RCC 7860 (cell line): ENCODE measurements around the gene TMEM169.
A peak's percentile ranks its signal among the peaks of the same experiment; 100 is the strongest.
"Not testable (repeated sequence)": the region's sequence is repeated elsewhere in the genome, so short reads cannot be mapped to it uniquely, and the experiment has no call there.

Source experiments
- DNase-seq: peaks from one replicate; pipeline ENCODE4 v3.0.0-alpha.2; 2015; ENCODE audit warnings: low spot score
- FAIRE-seq: peaks from 2 replicates; lab custom pipeline; 2012; peaks lifted over from hg19 to GRCh38; lab: Jason Lieb, UNC

Gene TMEM169

DNA sequence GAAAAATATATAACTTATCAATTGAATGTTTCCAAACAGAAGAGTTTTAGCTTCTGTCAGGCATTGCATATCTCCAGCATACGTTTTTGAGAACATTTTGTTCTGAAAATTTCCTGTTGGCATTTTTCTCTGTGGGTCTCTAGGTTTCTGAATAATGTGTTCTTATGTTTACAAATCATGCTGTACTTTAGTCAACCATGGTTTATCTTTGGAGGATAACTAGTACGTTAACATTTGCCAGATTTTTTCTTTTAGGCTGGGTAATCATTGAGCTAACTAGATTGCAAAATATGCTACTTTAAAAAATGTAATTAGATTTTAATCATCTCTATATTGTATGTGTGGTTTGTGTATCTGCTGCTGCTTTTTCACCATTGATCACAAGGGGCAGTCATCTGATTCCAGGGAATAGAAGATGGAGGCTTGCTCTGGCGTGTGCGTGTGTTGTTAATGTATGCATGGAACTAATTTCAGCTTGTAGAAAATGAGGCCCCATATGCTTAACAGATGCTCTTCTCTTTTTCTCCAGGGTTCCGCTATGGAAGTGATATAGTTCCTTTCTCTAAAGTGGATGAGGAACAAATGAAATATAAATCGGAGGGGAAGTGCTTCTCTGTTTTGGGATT is 48.7 kb downstream of the TMEM169 start:
- DNase-seq (no peak), FAIRE-seq (no peak)

DNA sequence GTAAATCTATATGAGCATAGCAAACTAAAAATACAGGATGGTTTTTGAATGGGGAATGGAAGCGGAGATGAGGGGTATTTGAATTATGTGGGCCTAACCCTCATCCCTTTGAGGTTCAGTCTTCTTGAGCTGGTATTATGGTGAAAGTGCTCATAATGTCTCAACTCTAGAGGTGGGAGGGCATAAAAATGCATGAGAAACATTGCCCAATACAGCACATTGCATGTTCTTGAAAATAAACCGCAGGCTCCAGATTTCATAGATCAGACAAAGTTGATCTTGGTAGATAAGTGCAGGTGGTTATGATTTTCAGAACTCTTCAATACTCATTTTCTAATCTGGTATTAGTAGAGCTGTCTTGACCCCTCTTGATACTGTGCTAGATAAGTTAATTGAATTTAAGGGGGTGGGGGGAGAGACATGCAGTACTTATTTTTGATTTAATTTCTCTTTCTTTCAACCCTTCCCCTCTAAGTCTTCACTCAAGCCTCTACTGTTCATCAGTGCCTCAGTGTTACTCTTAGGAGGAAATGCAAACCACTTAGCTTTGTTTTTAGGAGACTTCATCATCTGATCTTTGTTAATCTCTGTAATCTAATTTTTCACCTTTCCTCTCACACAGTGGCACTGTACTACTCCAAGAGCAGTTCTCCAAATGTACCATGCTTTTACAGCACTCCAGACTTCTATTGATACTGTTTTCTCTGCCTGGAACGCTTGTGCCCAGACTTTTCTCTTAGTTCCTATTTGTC is 49.6 kb downstream of the TMEM169 start:
- DNase-seq (no peak), FAIRE-seq (no peak)

DNA sequence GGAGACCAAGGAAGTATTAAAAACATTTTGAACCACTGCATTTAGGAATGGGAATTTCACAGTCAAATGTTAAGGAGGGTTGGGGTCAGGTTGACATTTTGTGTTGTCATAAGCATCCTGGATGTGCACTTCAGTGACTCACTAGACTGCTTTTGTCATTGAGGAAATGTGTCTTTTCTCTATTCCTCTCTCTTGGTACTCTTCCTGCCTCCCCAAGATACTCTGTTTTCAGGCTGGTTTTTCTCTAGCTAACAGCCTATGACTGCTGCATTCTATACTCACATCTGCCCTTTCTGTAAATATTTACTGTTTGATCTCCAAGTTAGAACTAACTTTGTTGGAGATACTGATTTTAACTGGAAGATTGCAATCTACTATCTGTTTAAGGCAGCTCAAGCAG is 50.9 kb downstream of the TMEM169 start:
- DNase-seq (no peak), FAIRE-seq (no peak)

DNA sequence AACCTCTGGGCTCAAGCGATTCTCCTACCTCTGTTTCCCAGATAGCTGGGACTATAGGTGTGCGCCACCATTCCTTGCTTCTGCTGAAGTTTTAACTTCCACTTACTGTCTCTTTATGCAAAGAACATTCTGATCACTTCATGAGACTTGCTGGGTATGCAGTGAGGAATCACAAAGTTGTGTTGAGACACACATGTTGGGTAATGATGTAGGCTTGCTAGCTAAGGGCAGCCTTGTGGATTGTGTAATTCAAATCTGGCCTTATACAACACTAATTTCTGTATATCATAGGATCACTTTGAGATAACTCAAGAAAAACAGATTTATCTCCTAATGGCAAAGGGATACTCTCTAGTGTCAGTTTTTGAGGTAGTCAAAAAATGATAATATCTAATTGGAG is 51.7 kb downstream of the TMEM169 start:
- DNase-seq (no peak), FAIRE-seq (no peak)

DNA sequence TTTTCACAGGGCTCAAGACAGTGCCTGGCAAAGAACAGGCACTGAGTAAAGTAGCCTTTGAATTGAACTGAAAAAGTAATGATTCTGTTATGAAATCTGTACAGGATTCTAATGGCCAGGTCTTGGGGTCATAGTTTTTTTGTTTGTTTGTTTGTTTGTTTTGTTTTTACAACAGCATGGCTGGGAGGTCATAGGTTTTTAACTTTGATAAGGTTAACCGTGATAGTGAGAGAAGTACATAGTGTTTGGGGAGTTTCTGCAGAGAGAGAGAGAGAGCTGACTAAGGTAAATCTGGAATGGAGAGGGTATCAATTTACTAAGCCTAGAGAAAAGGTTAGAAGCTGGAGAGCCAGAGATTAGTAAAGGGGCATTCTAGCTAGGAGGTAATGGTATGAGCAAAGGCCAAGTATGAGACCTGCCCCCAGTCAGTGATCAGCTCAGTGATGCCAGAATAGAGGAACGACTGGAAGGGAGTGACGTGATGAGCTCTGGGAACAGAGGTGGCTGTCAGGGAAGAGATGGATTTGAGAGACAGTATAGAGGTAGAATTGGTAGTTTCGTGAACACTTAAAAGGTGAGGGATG is 53.3 kb downstream of the TMEM169 start:
- DNase-seq, result no peak
- no peak for FAIRE-seq

DNA sequence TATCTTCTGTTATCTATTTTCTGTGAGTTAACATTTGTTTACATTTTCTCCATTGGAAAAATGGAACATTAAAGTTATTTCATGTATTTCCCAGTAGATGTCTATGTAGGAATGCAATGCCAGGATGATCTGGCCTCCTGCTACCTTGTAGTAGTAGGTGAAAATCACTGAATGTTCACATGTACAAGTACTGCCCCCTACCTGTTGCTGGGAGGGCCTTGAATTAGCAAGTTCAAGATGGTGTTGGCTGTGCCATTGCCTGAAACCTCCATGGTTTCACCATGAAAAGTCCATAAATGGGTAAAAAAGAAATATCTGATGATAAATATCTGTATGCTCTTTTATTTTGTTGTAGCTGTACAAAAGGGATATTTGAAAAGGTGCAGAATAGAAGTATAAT is 58.2 kb downstream of the TMEM169 start:
- peak; percentile 17 for DNase-seq
- FAIRE-seq, result no peak

DNA sequence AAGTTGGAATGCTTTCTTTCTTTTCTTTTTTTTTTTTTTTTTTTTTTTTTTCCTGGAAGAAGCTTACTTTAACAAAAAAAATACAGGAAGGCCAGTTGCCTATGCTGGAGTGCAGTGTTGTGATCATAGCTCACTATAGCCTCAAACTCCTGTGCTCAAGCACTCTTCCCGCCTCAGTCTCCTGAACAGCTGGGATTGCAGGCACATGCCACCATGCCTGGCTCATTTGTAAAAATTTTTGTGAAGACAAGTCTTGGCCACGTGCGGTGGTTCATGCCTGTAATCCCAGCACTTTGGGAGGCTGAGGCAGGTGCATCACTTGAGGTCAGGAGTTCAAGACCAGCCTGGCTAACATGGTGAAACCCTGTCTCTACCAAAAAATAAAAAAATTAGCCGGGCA is 59.8 kb downstream of the TMEM169 start:
- DNase-seq, FAIRE-seq: not testable (repeated sequence)

DNA sequence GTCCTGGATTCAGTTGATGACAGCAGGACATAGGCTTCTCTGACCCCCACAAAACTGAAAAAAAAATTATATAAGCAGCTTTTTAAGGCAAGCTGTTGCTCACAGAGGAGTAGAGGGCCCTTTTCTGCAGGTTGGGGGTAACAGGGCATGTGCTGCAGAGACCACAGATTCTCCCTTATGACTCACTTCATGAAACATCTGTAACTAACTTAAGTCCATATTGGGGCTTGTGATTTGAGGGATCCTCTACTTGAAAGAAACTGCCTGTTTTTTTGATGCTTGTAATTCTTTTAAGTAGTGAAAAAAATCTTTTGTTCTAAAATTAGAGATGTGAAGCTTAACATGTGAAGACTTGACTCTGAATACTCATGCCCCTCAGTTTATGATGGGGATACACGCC is 60.8 kb downstream of the TMEM169 start:
- no peak for FAIRE-seq
- no peak for DNase-seq

DNA sequence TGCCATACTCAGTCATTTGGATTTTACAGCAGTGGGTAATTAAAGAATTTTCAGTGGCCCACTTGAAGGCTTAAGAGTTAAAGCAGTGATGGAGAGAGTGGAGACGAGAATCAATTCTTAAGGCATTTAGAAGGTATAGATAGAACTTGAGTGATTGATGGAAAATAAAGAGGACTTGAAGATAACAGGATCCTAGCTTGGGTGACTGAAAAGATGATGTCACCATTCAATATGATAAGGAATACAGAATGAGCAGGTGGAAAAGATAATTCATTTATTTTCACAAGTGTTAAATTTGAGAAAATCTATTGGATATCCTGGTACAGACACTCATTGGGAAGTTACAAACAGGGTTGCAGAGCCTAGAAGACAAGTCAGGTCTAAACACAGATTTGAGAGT is 62.7 kb downstream of the TMEM169 start:
- FAIRE-seq, result no peak
- DNase-seq, result no peak

DNA sequence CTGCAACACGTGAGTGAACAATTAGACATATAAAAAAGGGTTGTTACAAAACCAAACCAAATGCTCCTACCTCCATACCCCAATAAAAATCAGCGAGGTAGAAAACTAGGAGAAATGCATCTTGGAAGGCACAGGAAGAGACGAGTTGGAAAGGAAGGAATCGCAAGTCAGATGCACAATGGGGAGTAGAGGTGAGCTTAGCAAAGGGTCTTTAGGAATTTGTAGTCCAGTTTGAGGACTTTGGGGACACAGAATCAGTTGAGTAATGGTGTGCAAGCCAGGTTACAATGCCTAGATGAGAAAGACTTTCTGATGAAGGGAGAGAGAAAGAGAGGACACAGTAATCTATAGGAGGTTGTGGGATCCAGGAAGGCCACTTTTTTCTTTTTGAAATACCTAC is 63.1 kb downstream of the TMEM169 start:
- no peak for FAIRE-seq
- no peak for DNase-seq

DNA sequence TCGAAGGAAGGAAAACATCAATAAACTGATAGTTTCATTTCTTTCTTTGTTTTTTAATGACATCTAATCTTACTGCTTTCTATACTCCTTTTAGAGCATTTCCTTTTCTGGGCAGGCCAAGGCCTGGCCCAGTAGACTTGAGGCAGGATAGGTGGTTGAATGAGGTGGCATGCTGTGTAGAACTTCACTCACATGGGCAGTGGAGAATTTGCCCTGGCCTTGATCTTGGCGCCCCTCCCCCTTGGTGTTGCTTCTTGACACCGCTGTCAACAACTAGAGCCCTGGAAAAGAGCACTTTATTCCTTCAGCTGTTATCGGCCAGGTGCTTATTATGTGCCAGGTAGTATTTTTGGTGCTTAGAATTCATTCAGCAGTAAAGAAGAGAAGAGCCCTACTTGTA is 64.9 kb downstream of the TMEM169 start:
- DNase-seq (no peak), FAIRE-seq (no peak)

DNA sequence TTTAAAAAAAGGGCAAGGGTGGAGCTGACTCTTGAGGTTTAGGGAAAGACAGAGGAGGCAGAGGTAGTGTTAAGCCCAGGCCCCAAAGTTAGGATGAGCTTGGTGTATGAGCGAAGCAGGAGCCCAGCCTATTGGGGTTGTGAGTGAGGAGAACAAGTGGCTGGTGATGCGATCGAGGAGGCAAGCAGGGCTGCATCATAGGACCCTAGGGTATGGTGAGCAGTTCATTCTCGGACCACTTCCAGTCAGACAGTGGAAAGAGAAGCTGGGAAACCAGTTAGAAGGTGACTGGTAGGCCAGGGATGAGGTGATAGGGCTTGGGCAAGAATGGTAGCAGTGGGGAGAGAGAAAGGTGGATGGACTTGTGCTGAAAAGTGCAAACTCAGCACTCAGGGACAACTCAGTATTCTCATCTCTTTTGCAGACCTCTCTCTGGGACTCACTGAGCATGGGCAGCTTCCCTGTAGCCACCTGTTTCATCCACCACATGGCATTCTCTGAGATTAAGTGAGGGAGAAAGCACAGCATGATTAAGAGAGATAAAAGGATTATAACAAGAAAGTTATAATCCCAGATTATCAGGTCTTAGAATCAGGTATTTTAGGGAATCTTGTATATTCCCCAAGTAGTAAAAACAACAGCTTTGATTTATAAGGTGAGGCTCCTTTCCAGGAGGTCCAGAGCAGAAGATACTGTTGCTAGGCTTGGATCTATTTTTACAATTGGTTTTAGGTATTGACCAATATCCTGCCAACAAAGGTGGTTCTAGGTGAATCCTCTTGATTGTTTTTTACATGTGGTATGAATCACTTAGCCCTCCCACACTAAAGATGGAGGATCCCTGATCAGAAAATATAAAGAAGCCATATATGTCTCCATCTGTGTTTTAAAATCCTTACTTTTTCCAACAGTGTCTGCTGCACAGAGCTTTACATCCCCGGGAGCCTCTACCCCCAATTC is 65.7 kb downstream of the TMEM169 start:
- no peak for DNase-seq
- FAIRE-seq, result no peak

DNA sequence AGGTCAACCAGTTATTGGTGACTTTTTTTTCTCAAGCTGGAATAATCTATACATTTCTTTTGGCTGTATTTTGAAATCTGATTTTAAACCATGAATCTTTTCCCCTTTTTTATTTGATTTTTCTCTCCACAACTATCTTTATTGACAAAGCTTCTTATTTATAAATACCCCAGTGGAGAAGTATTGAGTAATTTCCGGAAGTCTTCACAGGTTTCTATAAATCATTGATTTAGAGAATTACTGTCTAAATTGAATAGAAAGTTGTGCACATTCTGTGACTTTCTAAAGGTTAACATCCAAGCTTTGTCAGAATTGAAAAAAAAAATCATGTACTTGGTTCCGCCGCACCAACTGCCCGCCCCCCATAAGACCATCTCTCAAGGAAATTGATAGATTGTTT is 67.3 kb downstream of the TMEM169 start:
- no peak for DNase-seq

DNA sequence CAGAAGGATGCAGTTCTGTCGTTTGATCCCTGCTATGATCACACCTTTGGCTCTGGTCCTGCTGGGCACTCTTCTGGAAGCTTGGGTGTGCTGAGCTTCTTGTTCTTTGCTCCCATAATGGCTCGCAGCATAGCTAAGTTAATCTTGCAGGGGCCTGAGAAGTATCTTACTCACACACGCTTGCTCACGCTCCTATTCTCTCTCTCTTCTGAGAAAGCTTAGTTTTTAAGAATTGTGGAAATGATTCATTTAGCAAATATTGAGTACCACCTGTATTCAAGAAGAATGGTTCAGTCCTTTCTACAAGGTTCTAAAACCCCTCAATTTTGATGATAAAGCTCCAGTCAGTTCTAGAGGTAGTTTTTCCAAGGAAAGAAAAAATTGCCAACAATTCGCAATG is 68.0 kb downstream of the TMEM169 start:
- DNase-seq, result no peak
- no peak for FAIRE-seq

More for the DNA sequence above, 67.3 kb downstream of the TMEM169 start:
- FAIRE-seq, result no peak

DNA sequence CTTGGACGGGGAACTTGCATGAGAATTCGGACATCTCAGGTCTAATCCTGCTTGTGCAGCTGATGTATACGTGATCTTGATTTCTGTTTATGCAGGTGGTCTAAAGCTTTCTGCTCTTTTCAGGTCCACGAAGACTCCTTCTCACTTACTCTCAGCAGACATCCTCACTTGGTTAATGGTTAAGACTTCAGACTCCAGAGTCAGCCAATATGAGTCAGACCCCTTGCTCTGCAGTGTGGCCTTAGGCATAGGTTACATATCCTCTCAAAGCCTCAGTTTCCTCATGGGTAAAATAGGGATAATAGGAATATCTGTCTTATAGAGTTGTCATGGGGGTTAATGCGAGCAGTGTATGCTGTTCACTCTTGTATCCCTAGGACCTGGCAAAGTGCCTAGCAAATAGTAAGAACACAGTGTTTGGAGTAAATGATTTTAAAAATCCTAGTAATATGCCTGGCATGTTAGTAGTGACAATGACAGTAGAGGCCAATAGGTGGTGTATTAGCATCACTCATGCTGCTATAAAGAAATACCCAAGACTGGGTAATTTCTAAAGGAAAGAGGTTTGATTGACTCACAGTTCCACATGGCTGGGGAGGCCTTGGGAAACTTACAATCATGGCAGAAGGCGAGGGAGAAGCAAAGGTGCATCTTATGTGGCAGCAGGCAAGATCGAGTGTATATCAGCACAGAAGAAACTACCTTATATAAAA is 69.8 kb downstream of the TMEM169 start:
- DNase-seq (peak; percentile 49), FAIRE-seq (peak; percentile 84)
